ENCODE results near the gene ANKRD22.
"Not testable (repeated sequence)": the region's sequence is repeated elsewhere in the genome, so short reads cannot be mapped to it uniquely, and the experiment has no call there.

DNA sequence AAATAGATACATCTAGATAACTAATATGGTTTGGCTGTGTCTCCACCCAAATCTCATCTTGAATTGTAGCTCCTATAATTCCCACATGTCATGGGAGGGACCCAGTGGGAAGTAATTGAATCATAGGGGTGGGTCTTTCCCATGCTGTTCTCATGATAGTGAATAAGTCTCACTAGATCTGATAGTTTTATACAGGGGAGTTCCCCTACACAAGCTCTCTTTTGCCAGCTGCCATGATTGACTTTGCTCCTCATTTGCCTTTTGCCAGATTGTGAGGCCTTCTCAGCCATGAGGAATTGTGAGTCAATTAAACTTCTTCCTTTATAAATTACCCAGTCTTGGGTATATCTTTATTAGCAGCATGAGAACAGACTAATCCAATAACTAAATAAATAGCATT lies 14.0 kb downstream of the ANKRD22 start:
- TF ChIP-seq CTCF (IDR thresholded peaks at IDR 0.05); EZH2 (IDR thresholded peaks at IDR 0.05; ENCODE audit: borderline replicate concordance, insufficient read depth, low read depth, low read length, poor library complexity, severe bottlenecking): not testable (repeated sequence)
